Left lobe of liver (tissue), 2 donors: Measurements from ENCODE around the gene ATP8B4. TPM values are rescaled to one million over a fixed set of nuclear protein-coding genes. Genes with fewer than 3 reads are reported as not detected.
A peak's percentile ranks its signal among the peaks of the same experiment; 100 is the strongest.
"Not testable (repeated sequence)": the region's sequence is repeated elsewhere in the genome, so short reads cannot be mapped to it uniquely, and the experiment has no call there.

Experiments used
- ATAC-seq: fragments of 200-7000 bp; cut with Tn5 transposase; one replicate; pipeline ENCODE4 v1.9.1; 2020; ENCODE audit warnings: mild to moderate bottlenecking, moderate library complexity
- DNase-seq: peaks from one replicate; pipeline ENCODE4 v3.0.0-alpha.2; 2020; ENCODE audit warnings: low spot score
- total RNA-seq: library from RNA; stranded (reverse); gene quantifications from one replicate; pipeline ENCODE4 v1.2.1, GENCODE V29; 2021
- donor health status: DM: no; HTN: no; CAD: no; lungs with moderate emphysema.
- donor health status: DM: no; HTN: yes; CAD: no.

The ATP8B4 gene
- total RNA-seq, 1 donor from 2014 or later, result 6.8 TPM

GRCh38 chr15:50109076-50109987, 9.7 kb downstream of the ATP8B4 start:
- DNase-seq (no peak), ATAC-seq (peak; percentile 84)

GRCh38 chr15:50108461-50108860, 10.6 kb downstream of the ATP8B4 start:
- no peak for DNase-seq
- ATAC-seq, result no peak

- peak; percentile 44 for ATAC-seq
- DNase-seq, result no peak
Observed at GRCh38 chr15:50107591-50108408, 11.2 kb downstream of the ATP8B4 start.

DNA sequence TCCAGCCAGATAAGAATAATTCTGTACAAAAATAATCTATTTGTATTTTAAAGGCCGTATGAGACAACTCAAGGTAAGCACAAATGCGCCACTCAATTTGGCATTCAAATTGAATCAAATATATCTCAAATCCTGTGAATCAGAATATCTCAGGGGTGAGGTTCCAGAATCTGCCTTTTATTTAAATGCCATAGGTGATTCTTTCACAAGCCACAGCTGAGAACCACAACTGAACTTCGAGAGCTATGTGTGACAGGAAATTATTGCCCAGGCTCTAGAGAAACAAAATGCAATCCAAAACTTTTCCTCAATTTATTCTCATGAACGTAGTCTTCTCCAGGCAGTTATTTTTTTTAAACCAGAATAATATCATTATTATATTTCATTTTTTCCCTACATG, 11.9 kb downstream of the ATP8B4 start:
- no peak for ATAC-seq
- DNase-seq, result no peak

- no peak for ATAC-seq
- DNase-seq, result no peak
Observed at GRCh38 chr15:50106457-50106856, 12.6 kb downstream of the ATP8B4 start.

DNA sequence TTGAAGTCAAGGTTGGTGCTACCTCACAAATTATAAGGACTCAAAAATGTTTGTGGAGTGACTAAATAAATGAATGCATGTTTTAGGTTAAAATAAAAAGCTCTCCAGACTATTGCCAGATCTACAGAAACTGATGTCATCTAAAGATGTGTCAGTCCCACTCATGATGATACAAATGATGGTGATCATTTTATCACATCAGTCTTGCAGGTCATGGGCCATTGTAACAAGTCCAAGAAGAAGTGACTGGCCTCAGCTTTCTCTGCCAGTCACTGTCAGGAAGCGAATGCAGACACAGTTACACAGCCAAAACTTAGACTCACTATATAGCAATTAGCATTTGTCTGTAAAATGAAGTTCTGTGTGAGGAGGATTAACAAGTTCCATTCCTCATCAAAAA, 18.5 kb downstream of the ATP8B4 start:
- DNase-seq (no peak), ATAC-seq (no peak)

DNA sequence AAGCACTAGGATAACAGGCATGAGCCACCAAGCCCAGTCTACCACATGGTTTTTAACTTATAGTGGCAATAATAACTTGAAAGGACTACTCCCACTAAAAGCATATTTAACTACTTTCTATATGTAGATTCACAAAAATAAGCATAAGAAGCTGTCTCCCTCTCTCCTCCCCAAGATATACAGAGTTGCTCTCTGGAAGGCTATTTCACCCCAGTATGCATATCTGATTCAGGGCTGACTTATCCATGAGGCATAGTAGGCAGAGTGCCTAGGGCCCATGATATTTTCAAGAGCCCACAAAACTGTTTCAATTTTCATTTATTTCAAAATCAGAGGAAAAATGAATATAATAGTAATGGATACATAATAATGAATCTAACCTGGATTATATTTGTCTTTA, 20.5 kb downstream of the ATP8B4 start:
- DNase-seq (no peak), ATAC-seq (no peak)

DNA sequence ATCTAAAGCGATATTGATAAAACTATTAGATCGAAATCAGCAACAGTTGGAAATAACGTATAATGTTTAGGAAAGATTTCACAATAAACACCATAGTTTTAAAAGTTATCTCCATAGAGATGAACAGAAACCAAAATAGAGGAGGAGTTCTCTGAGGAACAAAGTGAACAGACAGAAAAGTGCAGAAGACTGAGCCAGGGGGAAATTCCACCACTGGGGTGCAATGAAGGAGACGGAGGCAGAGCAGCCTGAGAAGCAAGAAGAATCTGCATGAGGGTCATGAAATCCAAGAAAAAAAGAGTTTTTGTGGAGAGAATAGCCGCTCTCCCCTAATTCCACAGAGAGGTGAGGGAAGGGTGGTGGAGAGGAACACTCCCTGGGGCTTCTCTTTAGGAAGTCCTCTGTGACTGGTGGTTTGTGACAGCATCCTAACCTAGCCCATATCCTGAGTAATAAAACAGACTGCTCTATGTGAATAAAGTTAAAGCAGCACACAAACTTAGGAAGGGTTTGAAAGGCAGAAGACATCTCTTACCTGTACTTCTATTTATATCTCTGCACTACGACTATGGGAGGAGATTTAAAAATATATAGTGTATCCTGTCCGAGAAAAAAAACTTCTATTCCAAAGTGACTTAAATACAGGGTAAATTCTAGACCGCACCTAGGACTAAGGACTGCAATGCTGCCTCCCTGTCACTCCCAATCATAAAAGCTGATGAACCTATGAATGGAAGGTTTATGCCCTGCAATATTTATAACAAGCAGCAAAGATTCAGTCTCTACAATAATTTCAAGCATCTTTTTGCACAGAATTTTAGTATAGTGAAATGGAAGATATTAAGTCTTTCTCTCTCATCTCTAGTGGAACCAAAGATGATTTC, 22.9 kb downstream of the ATP8B4 start:
- DNase-seq, result no peak
- no peak for ATAC-seq

DNA sequence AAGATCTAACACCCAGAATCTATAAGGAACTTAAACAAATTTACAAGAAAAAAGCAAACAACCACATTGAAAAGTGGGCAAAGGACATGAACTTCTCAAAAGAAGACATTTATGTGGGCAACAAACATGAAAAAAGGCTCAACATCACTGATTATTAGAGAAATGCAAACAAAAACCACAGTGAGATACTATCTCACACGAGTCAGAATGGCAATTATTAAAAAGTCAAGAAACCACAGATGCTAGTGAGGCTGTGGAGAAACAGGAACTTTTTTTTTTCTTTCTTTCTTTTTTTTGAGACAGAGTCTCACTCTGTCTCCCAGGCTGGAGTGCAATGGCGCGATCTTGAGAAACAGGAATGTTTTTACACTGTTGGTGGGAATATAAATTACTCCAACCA, 29.6 kb downstream of the ATP8B4 start:
- DNase-seq, ATAC-seq: not testable (repeated sequence)

- DNase-seq, result no peak
- no peak for ATAC-seq
Observed at GRCh38 chr15:50084932-50085331, 34.1 kb downstream of the ATP8B4 start.

- DNase-seq, result no peak
- ATAC-seq, result no peak
Observed at GRCh38 chr15:50083424-50084025, 35.5 kb downstream of the ATP8B4 start.

- no peak for DNase-seq
- no peak for ATAC-seq
Observed at GRCh38 chr15:50082066-50082465, 37.0 kb downstream of the ATP8B4 start.

GRCh38 chr15:50077651-50078050, 41.4 kb downstream of the ATP8B4 start:
- DNase-seq, result no peak

GRCh38 chr15:50077176-50077575, 41.9 kb downstream of the ATP8B4 start:
- ATAC-seq (no peak), DNase-seq (no peak)

More at GRCh38 chr15:50077651-50078050, 41.4 kb downstream of the ATP8B4 start:
- ATAC-seq, result no peak

GRCh38 chr15:50075319-50075718, 43.7 kb downstream of the ATP8B4 start:
- no peak for ATAC-seq

GRCh38 chr15:50071551-50072258, 47.3 kb downstream of the ATP8B4 start:
- ATAC-seq (no peak), DNase-seq (no peak)

More at GRCh38 chr15:50075319-50075718, 43.7 kb downstream of the ATP8B4 start:
- DNase-seq, result no peak

DNA sequence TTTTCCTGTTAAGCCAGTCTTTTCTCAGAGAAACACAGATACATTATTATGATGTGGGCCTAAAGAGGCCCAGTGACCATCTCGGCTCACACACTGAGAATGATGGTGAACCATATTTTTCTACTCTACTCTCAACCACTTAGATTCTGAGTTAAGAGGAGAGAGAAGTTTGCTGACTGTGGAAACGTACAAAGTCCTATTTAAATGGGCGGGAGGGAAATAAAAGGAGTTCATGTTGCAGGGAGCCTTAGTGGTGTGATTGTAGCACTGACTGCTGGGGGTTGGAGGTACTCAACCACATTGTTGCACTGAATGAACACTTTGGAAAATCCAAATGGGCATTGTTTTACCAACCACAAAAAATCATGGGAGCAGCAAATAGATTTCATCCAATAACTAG, 51.0 kb downstream of the ATP8B4 start:
- ATAC-seq (peak; percentile 85), DNase-seq (no peak)

GRCh38 chr15:50067254-50067653, 51.8 kb downstream of the ATP8B4 start:
- no peak for ATAC-seq
- DNase-seq, result no peak

DNA sequence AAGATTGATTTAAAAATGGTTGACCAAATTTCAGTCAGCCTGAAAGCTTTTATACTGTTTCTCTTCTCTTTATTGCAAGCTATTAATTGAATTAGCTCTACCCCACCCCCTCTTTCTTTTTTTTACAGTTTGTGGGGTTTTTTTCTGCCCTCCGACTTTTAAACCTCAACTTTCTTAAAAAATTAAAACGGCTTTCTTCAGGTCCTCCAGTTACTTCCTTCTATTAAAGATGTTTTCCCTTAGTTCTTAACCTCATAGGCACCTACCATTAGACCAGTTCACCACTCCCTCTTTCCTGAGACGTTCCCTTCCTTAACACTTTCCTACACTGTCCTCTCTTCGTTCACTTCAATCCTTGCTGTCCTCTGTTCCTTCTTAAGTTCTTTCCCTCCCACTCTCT, 52.4 kb downstream of the ATP8B4 start:
- DNase-seq (no peak), ATAC-seq (no peak)

GRCh38 chr15:50066202-50066601, 52.8 kb downstream of the ATP8B4 start:
- ATAC-seq, result no peak

More at GRCh38 chr15:50066202-50066601, 52.8 kb downstream of the ATP8B4 start:
- DNase-seq, result no peak
